Stimulated activated CD8-positive, alpha-beta memory T cell treated with anti-CD3 and anti-CD28 coated beads, Interleukin-4, amount 100 ng/mL, for 48 hours (primary cell): ENCODE measurements around the gene RASEF.

ENCODE experiments used
- DNase-seq: peaks from one replicate; pipeline ENCODE4 v3.0.0-alpha.2; 2020

RASEF gene

GRCh38 chr9:83056174-83056573 lies 6.8 kb downstream of the RASEF start:
- no peak for DNase-seq

GRCh38 chr9:83047839-83048775 lies 14.8 kb downstream of the RASEF start:
- no peak for DNase-seq

- DNase-seq: no peak
Measured at GRCh38 chr9:83043597-83043996, 19.3 kb downstream of the RASEF start.

- no peak for DNase-seq
Measured at GRCh38 chr9:83041771-83042170, 21.2 kb downstream of the RASEF start.

- no peak for DNase-seq
Measured at GRCh38 chr9:83039303-83039702, 23.6 kb downstream of the RASEF start.

- DNase-seq: no peak
Measured at GRCh38 chr9:83036043-83036442, 26.9 kb downstream of the RASEF start.

GRCh38 chr9:83035143-83035542 lies 27.8 kb downstream of the RASEF start:
- no peak for DNase-seq

- DNase-seq: no peak
Measured at GRCh38 chr9:83034587-83034986, 28.4 kb downstream of the RASEF start.

GRCh38 chr9:83034026-83034425 lies 28.9 kb downstream of the RASEF start:
- DNase-seq: no peak

- no peak for DNase-seq
Measured at GRCh38 chr9:83032065-83032625, 30.8 kb downstream of the RASEF start.

GRCh38 chr9:83030391-83031107 lies 32.4 kb downstream of the RASEF start:
- no peak for DNase-seq

GRCh38 chr9:83029531-83030137 lies 33.3 kb downstream of the RASEF start:
- no peak for DNase-seq

GRCh38 chr9:83027153-83027891 lies 35.6 kb downstream of the RASEF start:
- DNase-seq: no peak

- no peak for DNase-seq
Measured at GRCh38 chr9:83024506-83025125, 38.3 kb downstream of the RASEF start.

- DNase-seq: no peak
Measured at GRCh38 chr9:83023151-83023550, 39.8 kb downstream of the RASEF start.

GRCh38 chr9:83020864-83021263 lies 42.1 kb downstream of the RASEF start:
- DNase-seq: no peak

GRCh38 chr9:83020327-83020726 lies 42.6 kb downstream of the RASEF start:
- no peak for DNase-seq

- DNase-seq: no peak
Measured at GRCh38 chr9:83019246-83019645, 43.7 kb downstream of the RASEF start.

- DNase-seq: no peak
Measured at GRCh38 chr9:83015897-83016296, 47.0 kb downstream of the RASEF start.

- DNase-seq: no peak
Measured at GRCh38 chr9:83013867-83014605, 48.9 kb downstream of the RASEF start.
